HEK293 (cell line): ENCODE results near the gene GLI1.
A peak's percentile ranks its signal among the peaks of the same experiment; 100 is the strongest.
"Not testable (repeated sequence)": the region's sequence is repeated elsewhere in the genome, so short reads cannot be mapped to it uniquely, and the experiment has no call there.

Experiments
- CTCF ChIA-PET: fragments of 350-600 bp; formaldehyde crosslinking; extraction: SDS; loops from one replicate; lab custom pipeline; 2021; ENCODE audit warnings: antibody characterized with exemption; lab: Yijun Ruan, JAX
- POLR2A ChIA-PET: fragments of 300-600 bp; formaldehyde crosslinking; extraction: SDS; loops from one replicate; lab custom pipeline; 2020; ENCODE audit warnings: antibody characterized with exemption, inconsistent platforms; lab: Yijun Ruan, JAX
- H3K27ac ChIP-seq: fragments of 200-500 bp; sonication (Bioruptor generic); 2 replicates; pipeline ENCODE4 v1.5.1; 2014; ENCODE audit warnings: low read depth, low read length, control low read depth, inconsistent platforms; ENCODE audit errors: extremely low read depth
- H3K36me3 ChIP-seq, 2 experiments: fragments of 200-500 bp in 1 of 2; sonication (Bioruptor generic) in 1 of 2; 1 replicate in 1 of 2; 2 replicates in 1 of 2; pipeline ENCODE4 v1.5.1; 2014 to 2017; ENCODE audit warnings: inconsistent platforms in 2 of 2, low read length in 2 of 2; ENCODE audit not compliant: control insufficient read depth in 2 of 2, insufficient read depth in 1 of 2
- H3K4me1 ChIP-seq: fragments of 200-500 bp; sonication (Bioruptor generic); 2 replicates; pipeline ENCODE4 v1.5.1; 2014; ENCODE audit warnings: mild to moderate bottlenecking, low read length, inconsistent platforms; ENCODE audit not compliant: control insufficient read depth, insufficient read depth
- H3K4me3 ChIP-seq: 2 replicates; pipeline ENCODE4 v1.5.1; 2011; ENCODE audit warnings: low read depth, mild to moderate bottlenecking, control low read depth, low read length, moderate library complexity
- H3K9me3 ChIP-seq: fragments of 200-500 bp; sonication (Bioruptor generic); 2 replicates; pipeline ENCODE4 v1.5.1; 2014; ENCODE audit warnings: low read depth, low read length, inconsistent platforms; ENCODE audit not compliant: control insufficient read depth, insufficient read depth
- FEZF1 ChIP-seq: fragments of 450-650 bp; formaldehyde crosslinking; IDR thresholded peaks from 2 replicates; pipeline ENCODE4 v1.5.1; 2016; ENCODE audit warnings: missing biosample characterization, missing genetic modification characterization
- IKZF3 ChIP-seq: fragments of 450-650 bp; IDR thresholded peaks from 2 replicates; pipeline ENCODE4 v1.5.0; 2018; ENCODE audit warnings: missing biosample characterization, mild to moderate bottlenecking, missing genetic modification characterization, moderate library complexity
- PRDM1 ChIP-seq: fragments of 450-650 bp; formaldehyde crosslinking; IDR thresholded peaks from 2 replicates; pipeline ENCODE4; 2016; ENCODE audit warnings: missing biosample characterization, missing genetic modification characterization
- PRDM10 ChIP-seq: fragments of 450-650 bp; formaldehyde crosslinking; IDR thresholded peaks from 2 replicates; pipeline ENCODE4 v1.5.1; 2016; ENCODE audit warnings: missing biosample characterization, missing genetic modification characterization
- SP7 ChIP-seq: fragments of 450-650 bp; formaldehyde crosslinking; IDR thresholded peaks from 2 replicates; pipeline ENCODE4 v1.5.1; 2016; ENCODE audit warnings: missing biosample characterization, missing genetic modification characterization
- ZEB2 ChIP-seq: fragments of 450-650 bp; formaldehyde crosslinking; IDR thresholded peaks from 2 replicates; pipeline ENCODE4 v1.5.1; 2016; ENCODE audit warnings: missing biosample characterization, missing genetic modification characterization
- ZFHX2 ChIP-seq: fragments of 450-650 bp; formaldehyde crosslinking; conservative IDR thresholded peaks from 2 replicates; pipeline ENCODE4 v1.5.1; 2016; ENCODE audit warnings: missing biosample characterization, missing genetic modification characterization
- ZNF266 ChIP-seq: fragments of 450-650 bp; formaldehyde crosslinking; IDR thresholded peaks from 2 replicates; pipeline ENCODE4 v1.5.1; 2016; ENCODE audit warnings: missing biosample characterization, missing genetic modification characterization, low read depth
- ZNF362 ChIP-seq: fragments of 450-650 bp; formaldehyde crosslinking; IDR thresholded peaks from 2 replicates; pipeline ENCODE4 v1.5.1; 2016; ENCODE audit warnings: missing biosample characterization, missing genetic modification characterization
- ZNF391 ChIP-seq: fragments of 450-650 bp; formaldehyde crosslinking; IDR thresholded peaks from 2 replicates; pipeline ENCODE4 v1.5.1; 2016; ENCODE audit warnings: low read depth, missing biosample characterization, missing genetic modification characterization, borderline replicate concordance
- ZNF394 ChIP-seq: fragments of 450-650 bp; formaldehyde crosslinking; IDR thresholded peaks from 2 replicates; pipeline ENCODE4 v1.5.1; 2016; ENCODE audit warnings: missing biosample characterization, missing genetic modification characterization, mild to moderate bottlenecking, moderate library complexity, borderline replicate concordance
- ZNF510 ChIP-seq: fragments of 450-650 bp; formaldehyde crosslinking; IDR thresholded peaks from 2 replicates; pipeline ENCODE4 v1.5.1; 2018; ENCODE audit warnings: mild to moderate bottlenecking, missing genetic modification characterization, missing biosample characterization; ENCODE audit not compliant: insufficient replicate concordance
- ZNF624 ChIP-seq: fragments of 450-650 bp; formaldehyde crosslinking; IDR thresholded peaks from 2 replicates; pipeline ENCODE4 v1.5.1; 2017; ENCODE audit warnings: missing biosample characterization, missing genetic modification characterization
- ZSCAN30 ChIP-seq: fragments of 450-650 bp; IDR thresholded peaks from 2 replicates; pipeline ENCODE4 v1.5.1; 2018; ENCODE audit warnings: missing biosample characterization, mild to moderate bottlenecking, missing genetic modification characterization, moderate library complexity
- TF ChIP-seq, protein P1 (sequence below): fragments of 450-650 bp; formaldehyde crosslinking; IDR thresholded peaks from 2 replicates; pipeline ENCODE4 v1.5.1; 2016; ENCODE audit warnings: missing biosample characterization, missing genetic modification characterization, borderline replicate concordance

Gene GLI1

GRCh38 chr12:57517718-57518117 lies 58.1 kb downstream of the GLI1 start:
- TF ChIP-seq ZEB2 (tag by site-specific recombination) (peak; percentile 21; the same call in 1 of the 2 replicates), ZNF362 (tag by site-specific recombination) (peak; percentile 59; the same call in 1 of the 2 replicates)
- not testable (repeated sequence) for H3K4me3 ChIP-seq, H3K9me3 ChIP-seq, H3K27ac ChIP-seq
- POLR2A ChIA-PET = interaction anchor here (1.4 to 2.4 kb wide), 2 partner anchors 9 to 14 kb away, joined by 4 to 15 read pairs; no protein-coding TSS in a partner anchor
- Histone ChIP-seq H3K36me3 (peaks cover 36 to 64% of the 10 kb centered on the region in 2 experiments), H3K4me1 (peaks cover 13% of the 10 kb centered on the region)
- CTCF ChIA-PET = interaction anchor here (1.6 kb wide), 1 partner anchor 59 kb away, joined by 4 read pairs; the partner anchor contains the start of gene GLI1

DNA sequence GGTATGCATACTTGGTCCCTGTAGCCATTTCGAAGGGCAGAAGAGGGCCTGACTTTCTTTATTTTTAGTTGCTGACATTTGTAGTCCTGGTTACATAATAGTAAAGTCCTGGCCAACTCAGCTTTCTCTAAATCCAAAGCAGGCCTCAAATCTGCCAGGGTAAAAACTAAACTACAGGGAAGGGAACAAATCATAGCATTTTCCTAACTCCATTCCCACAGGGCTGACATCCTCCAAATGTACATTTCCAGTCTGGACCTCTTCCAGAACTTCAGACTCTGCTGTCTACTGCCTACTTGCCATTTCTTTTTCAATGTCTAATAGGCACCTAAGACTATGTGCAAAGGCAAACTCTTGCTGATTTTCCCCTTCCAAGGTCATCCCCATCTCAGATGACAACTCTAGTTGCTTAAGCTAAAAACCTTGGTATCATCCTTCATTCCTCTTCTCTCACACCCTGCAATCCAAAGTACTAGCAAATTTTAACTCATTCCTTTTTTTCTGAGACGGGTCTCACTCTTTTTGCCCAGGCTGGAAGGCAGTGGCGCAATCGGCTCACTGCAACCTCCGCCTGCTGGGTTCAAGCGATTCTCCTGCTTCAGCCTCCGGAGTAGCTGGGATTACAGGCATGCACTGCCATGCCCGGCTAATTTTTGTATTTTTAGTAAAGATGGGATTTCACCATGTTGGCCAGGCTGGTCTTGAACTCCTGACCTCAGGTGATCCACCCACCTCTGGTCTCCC lies 58.8 kb downstream of the GLI1 start:
- Histone ChIP-seq H3K36me3 (peaks cover 29 to 58% of the 10 kb centered on the region in 2 experiments), H3K4me1 (peaks cover 13% of the 10 kb centered on the region), H3K9me3 (no peaks in the 10 kb centered on the region), H3K4me3 (no peak overlapping the region), H3K27ac (no peak overlapping the region)
- TF ChIP-seq ZFHX2 (tag by site-specific recombination) (0 out of 2 replicates have a peak, but pooled peaks have one; percentile 7), ZNF394 (peak; percentile 65; the same call in 1 of the 2 replicates), ZNF624 (tag by site-specific recombination) (no peak), IKZF3 (tag by site-specific recombination) (0 out of 2 replicates have a peak, but pooled peaks have one; percentile 29), PRDM10 (tag by site-specific recombination) (0 out of 2 replicates have a peak, but pooled peaks have one; percentile 9)
- ChIA-PET POLR2A (interaction anchor here (1.4 kb wide), 1 partner anchor 8 kb away, joined by 4 read pairs; no protein-coding TSS in a partner anchor), CTCF (interaction anchor here (0.6 to 1.6 kb wide), 3 partner anchors 19 to 66 kb away, joined by 3 to 5 read pairs (median 4); partner anchors contain the start of gene GLI1)

- H3K4me1 ChIP-seq = peaks cover 13% of the 10 kb centered on the region
- H3K36me3 ChIP-seq = peaks cover 21 to 57% of the 10 kb centered on the region in 2 experiments
- ChIA-PET POLR2A (interaction anchor here (0.6 to 2.2 kb wide), 11 partner anchors 7 to 1216 kb away, joined by 3 to 13 read pairs (median 5); partner anchors contain the start of genes DCTN2 and GLI1), CTCF (interaction anchor here (1.4 kb wide), 1 partner anchor 65 kb away, joined by 5 read pairs; no protein-coding TSS in a partner anchor)
- H3K9me3 ChIP-seq = no peaks in the 10 kb centered on the region
- H3K27ac ChIP-seq = peak overlapping the region; percentile 86
- peak overlapping the region; percentile 79 for H3K4me3 ChIP-seq
- TF ChIP-seq ZNF266 (tag by site-specific recombination) (0 out of 2 replicates have a peak, but pooled peaks have one; percentile 29), ZSCAN30 (peak; percentile 14; the same call in 1 of the 2 replicates), SP7 (tag by site-specific recombination) (no peak), FEZF1 (tag by site-specific recombination) (peak; percentile 88; the same call in 1 of the 2 replicates), ZNF510 (tag by site-specific recombination) (no peak), ZNF391 (tag by site-specific recombination) (no peak), IKZF3 (tag by site-specific recombination) (peak; percentile 77), PRDM1 (tag by site-specific recombination) (peak; percentile 92)
- TF ChIP-seq, protein P1, sequence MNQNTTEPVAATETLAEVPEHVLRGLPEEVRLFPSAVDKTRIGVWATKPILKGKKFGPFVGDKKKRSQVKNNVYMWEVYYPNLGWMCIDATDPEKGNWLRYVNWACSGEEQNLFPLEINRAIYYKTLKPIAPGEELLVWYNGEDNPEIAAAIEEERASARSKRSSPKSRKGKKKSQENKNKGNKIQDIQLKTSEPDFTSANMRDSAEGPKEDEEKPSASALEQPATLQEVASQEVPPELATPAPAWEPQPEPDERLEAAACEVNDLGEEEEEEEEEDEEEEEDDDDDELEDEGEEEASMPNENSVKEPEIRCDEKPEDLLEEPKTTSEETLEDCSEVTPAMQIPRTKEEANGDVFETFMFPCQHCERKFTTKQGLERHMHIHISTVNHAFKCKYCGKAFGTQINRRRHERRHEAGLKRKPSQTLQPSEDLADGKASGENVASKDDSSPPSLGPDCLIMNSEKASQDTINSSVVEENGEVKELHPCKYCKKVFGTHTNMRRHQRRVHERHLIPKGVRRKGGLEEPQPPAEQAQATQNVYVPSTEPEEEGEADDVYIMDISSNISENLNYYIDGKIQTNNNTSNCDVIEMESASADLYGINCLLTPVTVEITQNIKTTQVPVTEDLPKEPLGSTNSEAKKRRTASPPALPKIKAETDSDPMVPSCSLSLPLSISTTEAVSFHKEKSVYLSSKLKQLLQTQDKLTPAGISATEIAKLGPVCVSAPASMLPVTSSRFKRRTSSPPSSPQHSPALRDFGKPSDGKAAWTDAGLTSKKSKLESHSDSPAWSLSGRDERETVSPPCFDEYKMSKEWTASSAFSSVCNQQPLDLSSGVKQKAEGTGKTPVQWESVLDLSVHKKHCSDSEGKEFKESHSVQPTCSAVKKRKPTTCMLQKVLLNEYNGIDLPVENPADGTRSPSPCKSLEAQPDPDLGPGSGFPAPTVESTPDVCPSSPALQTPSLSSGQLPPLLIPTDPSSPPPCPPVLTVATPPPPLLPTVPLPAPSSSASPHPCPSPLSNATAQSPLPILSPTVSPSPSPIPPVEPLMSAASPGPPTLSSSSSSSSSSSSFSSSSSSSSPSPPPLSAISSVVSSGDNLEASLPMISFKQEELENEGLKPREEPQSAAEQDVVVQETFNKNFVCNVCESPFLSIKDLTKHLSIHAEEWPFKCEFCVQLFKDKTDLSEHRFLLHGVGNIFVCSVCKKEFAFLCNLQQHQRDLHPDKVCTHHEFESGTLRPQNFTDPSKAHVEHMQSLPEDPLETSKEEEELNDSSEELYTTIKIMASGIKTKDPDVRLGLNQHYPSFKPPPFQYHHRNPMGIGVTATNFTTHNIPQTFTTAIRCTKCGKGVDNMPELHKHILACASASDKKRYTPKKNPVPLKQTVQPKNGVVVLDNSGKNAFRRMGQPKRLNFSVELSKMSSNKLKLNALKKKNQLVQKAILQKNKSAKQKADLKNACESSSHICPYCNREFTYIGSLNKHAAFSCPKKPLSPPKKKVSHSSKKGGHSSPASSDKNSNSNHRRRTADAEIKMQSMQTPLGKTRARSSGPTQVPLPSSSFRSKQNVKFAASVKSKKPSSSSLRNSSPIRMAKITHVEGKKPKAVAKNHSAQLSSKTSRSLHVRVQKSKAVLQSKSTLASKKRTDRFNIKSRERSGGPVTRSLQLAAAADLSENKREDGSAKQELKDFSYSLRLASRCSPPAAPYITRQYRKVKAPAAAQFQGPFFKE (tag by site-specific recombination) = no peak
Observed at GRCh38 chr12:57518920-57519795, 59.6 kb downstream of the GLI1 start.
